ENCODE results near the gene DNAJB12.
"Not testable (repeated sequence)": the region's sequence is repeated elsewhere in the genome, so short reads cannot be mapped to it uniquely, and the experiment has no call there.

The DNAJB12 gene

GRCh38 chr10:72370201-72370722 lies 15.5 kb upstream of the DNAJB12 start:
- H3K27ac Mint-ChIP-seq: peak overlapping the region; percentile 80 to 89
- H3K9me3 Mint-ChIP-seq: no peaks in the 10 kb centered on the region
- ATAC-seq (replicated peaks) (peak; percentile 91), DNase-seq (peak; percentile 51 to 56 (median 56))
- H3K36me3 Mint-ChIP-seq (ENCODE audit: insufficient read depth): peaks cover 14% of the 10 kb centered on the region
- H3K27me3 Mint-ChIP-seq: no peaks in the 10 kb centered on the region
- peaks cover 24 to 26% of the 10 kb centered on the region in 2 donors for H3K4me1 Mint-ChIP-seq (ENCODE audit: low read depth in 2 of 2)
- peak overlapping the region; percentile 71 to 72 for H3K4me3 Mint-ChIP-seq

- no peak overlapping the region for H3K4me3 Mint-ChIP-seq
- peaks cover 37% of the 10 kb centered on the region in 2 donors for H3K4me1 Mint-ChIP-seq (ENCODE audit: low read depth in 2 of 2)
- H3K27ac Mint-ChIP-seq: no peak overlapping the region
- DNase-seq: no peak
- H3K36me3 Mint-ChIP-seq (ENCODE audit: insufficient read depth): peaks cover 9% of the 10 kb centered on the region
- ATAC-seq (replicated peaks): no peak
- H3K9me3 Mint-ChIP-seq: no peaks in the 10 kb centered on the region
- H3K27me3 Mint-ChIP-seq: no peaks in the 10 kb centered on the region
Measured at GRCh38 chr10:72367301-72367960, 12.7 kb upstream of the DNAJB12 start.

- ATAC-seq (replicated peaks) (no peak), DNase-seq (no peak)
- Mint-ChIP-seq H3K9me3 (no peaks in the 10 kb centered on the region), H3K4me3 (no peak overlapping the region), H3K36me3 (ENCODE audit: insufficient read depth) (peaks cover 5% of the 10 kb centered on the region), H3K27me3 (no peaks in the 10 kb centered on the region), H3K4me1 (ENCODE audit: low read depth in 2 of 2) (peaks cover 34% of the 10 kb centered on the region in 2 donors), H3K27ac (no peak overlapping the region)
Measured at GRCh38 chr10:72365106-72365895, 10.6 kb upstream of the DNAJB12 start.

- Mint-ChIP-seq H3K4me1 (ENCODE audit: low read depth in 2 of 2) (peaks cover 26 to 29% of the 10 kb centered on the region in 2 donors), H3K27ac (peak overlapping the region in 1 of 2 donors; percentile 21), H3K27me3 (no peaks in the 10 kb centered on the region), H3K4me3 (peak overlapping the region in 1 of 2 donors; percentile 34), H3K9me3 (no peaks in the 10 kb centered on the region), H3K36me3 (ENCODE audit: insufficient read depth) (peaks cover 3% of the 10 kb centered on the region)
- ATAC-seq (replicated peaks) (peak; percentile 99), DNase-seq (peak; percentile 84 to 91 (median 85))
Measured at GRCh38 chr10:72364239-72364777, 9.6 kb upstream of the DNAJB12 start.

GRCh38 chr10:72356987-72357386 lies 2.3 kb upstream of the DNAJB12 start:
- Mint-ChIP-seq H3K27me3 (no peaks in the 10 kb centered on the region), H3K36me3 (ENCODE audit: insufficient read depth) (peaks cover 30% of the 10 kb centered on the region), H3K9me3 (no peaks in the 10 kb centered on the region), H3K4me1 (ENCODE audit: low read depth in 2 of 2) (peaks cover 18 to 21% of the 10 kb centered on the region in 2 donors), H3K27ac (no peak overlapping the region), H3K4me3 (no peak overlapping the region)
- DNase-seq (no peak), ATAC-seq (replicated peaks) (no peak)

GRCh38 chr10:72356115-72356514 lies 1.4 kb upstream of the DNAJB12 start:
- Mint-ChIP-seq H3K27ac (no peak overlapping the region), H3K4me1 (ENCODE audit: low read depth in 2 of 2) (peaks cover 27 to 30% of the 10 kb centered on the region in 2 donors), H3K9me3 (no peaks in the 10 kb centered on the region), H3K36me3 (ENCODE audit: insufficient read depth) (peaks cover 30% of the 10 kb centered on the region), H3K4me3 (no peak overlapping the region), H3K27me3 (no peaks in the 10 kb centered on the region)
- DNase-seq (no peak), ATAC-seq (replicated peaks) (no peak)

- Mint-ChIP-seq H3K27ac (peak overlapping the region; percentile 93 to 97), H3K4me1 (ENCODE audit: low read depth in 2 of 2) (peaks cover 29 to 34% of the 10 kb centered on the region in 2 donors), H3K36me3 (ENCODE audit: insufficient read depth) (peaks cover 33% of the 10 kb centered on the region), H3K4me3 (peak overlapping the region; percentile 92 to 96), H3K27me3 (no peaks in the 10 kb centered on the region), H3K9me3 (no peaks in the 10 kb centered on the region)
- ATAC-seq (replicated peaks): peak; percentile 15
- DNase-seq: no peak
Measured at GRCh38 chr10:72355214-72355555, 466 bp upstream of the DNAJB12 start.

GRCh38 chr10:72353965-72354355 lies 759 bp downstream of the DNAJB12 start:
- Mint-ChIP-seq H3K27ac (peak overlapping the region; percentile 93 to 97), H3K4me3 (peak overlapping the region; percentile 92 to 96), H3K36me3 (ENCODE audit: insufficient read depth) (peaks cover 38% of the 10 kb centered on the region), H3K9me3 (no peaks in the 10 kb centered on the region), H3K27me3 (no peaks in the 10 kb centered on the region), H3K4me1 (ENCODE audit: low read depth in 2 of 2) (peaks cover 30 to 44% of the 10 kb centered on the region in 2 donors)
- ATAC-seq (replicated peaks) (no peak), DNase-seq (no peak)

- Mint-ChIP-seq H3K9me3 (no peaks in the 10 kb centered on the region), H3K27me3 (no peaks in the 10 kb centered on the region), H3K36me3 (ENCODE audit: insufficient read depth) (peaks cover 40% of the 10 kb centered on the region), H3K4me3 (peak overlapping the region; percentile 92 to 96), H3K4me1 (ENCODE audit: low read depth in 2 of 2) (peaks cover 33 to 47% of the 10 kb centered on the region in 2 donors), H3K27ac (peak overlapping the region; percentile 93 to 97)
- no peak for ATAC-seq (replicated peaks)
- DNase-seq: no peak
Measured at GRCh38 chr10:72353028-72353964, 1.4 kb downstream of the DNAJB12 start.

- H3K9me3 Mint-ChIP-seq: no peaks in the 10 kb centered on the region
- H3K36me3 Mint-ChIP-seq (ENCODE audit: insufficient read depth): peaks cover 40% of the 10 kb centered on the region
- H3K27ac Mint-ChIP-seq: peak overlapping the region in 1 of 2 donors; percentile 1
- peaks cover 33 to 47% of the 10 kb centered on the region in 2 donors for H3K4me1 Mint-ChIP-seq (ENCODE audit: low read depth in 2 of 2)
- ATAC-seq (replicated peaks) (no peak), DNase-seq (no peak)
- no peaks in the 10 kb centered on the region for H3K27me3 Mint-ChIP-seq
- no peak overlapping the region for H3K4me3 Mint-ChIP-seq
Measured at GRCh38 chr10:72351479-72351878, 3.2 kb downstream of the DNAJB12 start.

GRCh38 chr10:72349438-72349837 lies 5.3 kb downstream of the DNAJB12 start:
- peak overlapping the region; percentile 39 to 82 for H3K27ac Mint-ChIP-seq
- H3K9me3 Mint-ChIP-seq: no peaks in the 10 kb centered on the region
- H3K4me3 Mint-ChIP-seq: no peak overlapping the region
- H3K4me1 Mint-ChIP-seq (ENCODE audit: low read depth in 2 of 2): peaks cover 30 to 38% of the 10 kb centered on the region in 2 donors
- ATAC-seq (replicated peaks): no peak
- H3K27me3 Mint-ChIP-seq: no peaks in the 10 kb centered on the region
- DNase-seq: no peak
- peaks cover 31% of the 10 kb centered on the region for H3K36me3 Mint-ChIP-seq (ENCODE audit: insufficient read depth)

GRCh38 chr10:72348282-72348681 lies 6.4 kb downstream of the DNAJB12 start:
- ATAC-seq (replicated peaks) (no peak), DNase-seq (no peak)
- Mint-ChIP-seq H3K4me3 (no peak overlapping the region), H3K27ac (peak overlapping the region in 1 of 2 donors; percentile 39), H3K4me1 (ENCODE audit: low read depth in 2 of 2) (peaks cover 28 to 45% of the 10 kb centered on the region in 2 donors), H3K27me3 (no peaks in the 10 kb centered on the region), H3K9me3 (no peaks in the 10 kb centered on the region), H3K36me3 (ENCODE audit: insufficient read depth) (peaks cover 28% of the 10 kb centered on the region)

GRCh38 chr10:72346117-72346516 lies 8.6 kb downstream of the DNAJB12 start:
- H3K4me1 Mint-ChIP-seq (ENCODE audit: low read depth in 2 of 2): peaks cover 15 to 27% of the 10 kb centered on the region in 2 donors
- not testable (repeated sequence) for H3K27ac Mint-ChIP-seq; ATAC-seq (replicated peaks); H3K4me3 Mint-ChIP-seq; DNase-seq; H3K27me3 Mint-ChIP-seq; H3K9me3 Mint-ChIP-seq
- H3K36me3 Mint-ChIP-seq (ENCODE audit: insufficient read depth): peaks cover 35% of the 10 kb centered on the region
